GM12873 (cell line): ENCODE data around the gene LRRC53.

ENCODE experiments used
- TF ChIP-seq, protein P1 (sequence below): IDR thresholded peaks from 2 replicates; pipeline ENCODE4 v1.5.1; 2012; ENCODE audit warnings: low read depth, mild to moderate bottlenecking, moderate library complexity, low read length, control low read depth; ENCODE audit not compliant: insufficient read depth; ENCODE audit errors: missing control alignments

LRRC53 gene

DNA sequence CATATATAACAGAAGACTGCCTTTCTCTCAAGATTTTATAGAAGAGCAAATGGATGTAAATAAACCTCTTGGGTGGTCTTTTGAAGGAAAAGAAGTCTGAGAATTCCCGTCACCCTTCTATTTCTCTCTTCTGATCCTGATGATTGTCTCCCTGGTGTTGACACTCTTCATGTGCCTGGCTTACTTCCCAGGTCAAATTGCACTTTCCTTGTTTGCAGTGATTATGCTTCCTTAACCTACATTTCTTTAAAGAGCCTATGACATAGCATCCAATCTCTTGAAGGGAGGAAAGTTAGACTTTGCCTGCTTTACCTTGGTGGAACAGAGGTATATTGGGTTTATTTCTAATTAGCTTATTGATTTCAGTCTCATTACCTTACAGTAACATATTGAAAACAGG, 80.1 kb downstream of the LRRC53 start:
- TF ChIP-seq, protein P1, sequence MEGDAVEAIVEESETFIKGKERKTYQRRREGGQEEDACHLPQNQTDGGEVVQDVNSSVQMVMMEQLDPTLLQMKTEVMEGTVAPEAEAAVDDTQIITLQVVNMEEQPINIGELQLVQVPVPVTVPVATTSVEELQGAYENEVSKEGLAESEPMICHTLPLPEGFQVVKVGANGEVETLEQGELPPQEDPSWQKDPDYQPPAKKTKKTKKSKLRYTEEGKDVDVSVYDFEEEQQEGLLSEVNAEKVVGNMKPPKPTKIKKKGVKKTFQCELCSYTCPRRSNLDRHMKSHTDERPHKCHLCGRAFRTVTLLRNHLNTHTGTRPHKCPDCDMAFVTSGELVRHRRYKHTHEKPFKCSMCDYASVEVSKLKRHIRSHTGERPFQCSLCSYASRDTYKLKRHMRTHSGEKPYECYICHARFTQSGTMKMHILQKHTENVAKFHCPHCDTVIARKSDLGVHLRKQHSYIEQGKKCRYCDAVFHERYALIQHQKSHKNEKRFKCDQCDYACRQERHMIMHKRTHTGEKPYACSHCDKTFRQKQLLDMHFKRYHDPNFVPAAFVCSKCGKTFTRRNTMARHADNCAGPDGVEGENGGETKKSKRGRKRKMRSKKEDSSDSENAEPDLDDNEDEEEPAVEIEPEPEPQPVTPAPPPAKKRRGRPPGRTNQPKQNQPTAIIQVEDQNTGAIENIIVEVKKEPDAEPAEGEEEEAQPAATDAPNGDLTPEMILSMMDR: no peak

DNA sequence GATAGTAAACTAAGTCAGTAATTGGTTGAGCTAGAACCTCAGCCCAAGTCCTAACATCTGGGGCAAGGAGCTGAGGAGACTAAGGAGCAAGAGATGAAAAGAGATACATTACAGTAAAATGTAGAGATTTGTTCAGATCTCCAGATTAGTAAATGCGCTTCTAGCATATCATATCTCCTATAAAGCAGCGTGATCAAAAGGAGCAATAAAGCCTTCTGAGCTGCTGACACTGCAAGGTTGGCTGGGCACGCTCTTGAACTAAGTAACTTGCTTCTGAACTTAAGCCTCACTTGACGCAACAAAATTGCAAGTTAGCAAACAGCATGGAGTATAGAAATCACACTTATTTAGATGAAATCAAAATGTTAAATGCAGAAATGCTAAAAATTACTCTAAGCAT, 80.9 kb downstream of the LRRC53 start:
- TF ChIP-seq, protein P1: no peak

DNA sequence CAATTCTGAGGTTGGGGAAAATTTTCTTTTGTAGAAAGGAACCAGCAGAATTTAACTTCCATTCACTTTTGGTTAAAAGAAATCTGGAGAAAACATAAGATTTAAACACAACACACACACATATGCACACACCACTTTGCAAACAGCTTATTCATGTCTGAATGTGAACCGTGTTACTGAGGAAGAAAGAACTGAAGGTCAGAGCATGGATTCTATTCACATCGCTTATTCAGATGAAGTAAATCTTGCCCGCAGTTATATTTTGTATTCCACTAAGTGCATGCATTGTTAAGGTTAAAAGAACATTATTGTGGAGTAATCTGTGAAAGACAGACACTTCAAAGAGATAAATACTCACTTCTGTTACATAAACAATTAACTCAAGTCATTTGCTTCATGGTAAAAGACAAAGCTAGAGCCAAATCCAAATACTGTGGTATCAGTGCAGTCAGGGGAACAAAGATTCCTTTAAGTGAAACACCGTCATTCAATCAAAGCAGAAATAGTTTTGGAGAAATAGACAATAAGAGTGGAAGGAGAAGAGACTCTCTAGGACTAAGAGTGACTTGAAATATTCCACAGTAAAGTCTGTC, 82.0 kb downstream of the LRRC53 start:
- TF ChIP-seq, protein P1: no peak

DNA sequence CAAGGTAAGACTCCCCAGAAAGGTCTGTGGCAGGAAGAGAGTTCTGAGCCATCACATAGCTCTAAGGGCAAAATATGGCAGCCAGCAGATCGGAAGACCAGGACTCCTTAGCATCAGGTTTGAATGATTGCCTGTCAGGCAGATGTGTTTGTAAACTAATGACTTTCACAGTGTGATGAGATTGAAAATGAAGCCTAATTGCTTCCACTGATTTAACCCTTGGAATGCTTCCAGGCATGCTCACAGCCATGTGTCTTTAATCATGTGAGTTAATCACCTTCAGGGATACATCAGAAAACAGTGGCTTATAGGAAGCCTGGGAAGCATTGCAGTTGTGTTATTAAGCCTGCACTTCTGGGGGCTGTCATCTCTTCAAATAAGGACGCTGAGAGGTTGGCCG, 82.8 kb downstream of the LRRC53 start:
- TF ChIP-seq, protein P1: no peak

DNA sequence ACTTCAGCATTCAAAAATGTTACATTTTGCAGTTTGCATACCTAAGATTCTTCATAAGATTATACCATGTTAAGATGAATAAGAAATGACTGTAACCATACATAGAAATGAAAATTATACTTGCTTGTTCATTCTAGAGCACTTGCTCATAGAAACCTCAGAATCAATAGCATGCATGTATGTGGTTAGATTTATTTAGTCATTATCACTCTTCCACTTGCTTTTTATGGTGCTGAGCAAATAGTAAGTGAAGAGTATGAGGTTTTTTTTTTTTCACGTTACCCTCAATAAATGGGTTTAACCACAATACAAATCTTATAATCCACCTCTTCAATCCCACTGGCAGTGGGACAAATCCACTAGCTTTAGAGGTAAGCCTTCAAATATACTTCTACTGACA, 84.7 kb downstream of the LRRC53 start:
- TF ChIP-seq, protein P1: no peak

DNA sequence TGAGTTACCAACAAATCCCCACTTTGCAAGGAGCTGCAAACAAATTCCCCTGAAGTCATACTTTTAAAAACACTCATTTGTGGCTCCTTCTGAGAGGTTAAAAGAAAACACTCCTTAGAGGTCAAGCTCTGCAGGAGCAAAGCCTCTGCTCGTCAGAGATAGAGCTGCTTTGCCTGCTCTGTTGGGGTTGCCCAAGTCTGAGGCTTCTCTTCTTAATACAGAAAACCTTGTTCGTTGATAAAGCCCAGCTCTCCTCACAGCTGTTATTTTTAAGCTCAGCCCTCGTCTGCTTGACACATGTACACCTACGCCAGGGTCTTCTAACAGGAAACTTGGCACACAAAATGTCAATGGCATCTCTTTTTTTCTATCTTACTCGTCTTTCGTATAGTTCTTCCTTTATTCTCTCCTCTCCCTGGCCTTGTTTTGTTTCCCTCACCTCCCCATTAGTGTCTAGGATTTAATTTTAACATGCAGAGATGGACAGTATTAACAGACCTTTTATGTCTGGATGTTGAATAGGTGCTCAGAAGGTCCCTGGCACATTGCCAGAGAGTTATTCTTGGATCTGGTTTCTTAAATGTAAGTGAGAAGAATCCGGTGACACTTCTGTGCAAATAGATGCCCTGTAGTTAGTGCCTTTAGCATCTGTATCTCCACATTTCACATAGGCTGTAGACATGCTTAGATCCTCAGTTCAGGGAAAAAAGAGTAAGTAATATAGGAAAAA, 86.0 kb downstream of the LRRC53 start:
- TF ChIP-seq, protein P1: no peak

DNA sequence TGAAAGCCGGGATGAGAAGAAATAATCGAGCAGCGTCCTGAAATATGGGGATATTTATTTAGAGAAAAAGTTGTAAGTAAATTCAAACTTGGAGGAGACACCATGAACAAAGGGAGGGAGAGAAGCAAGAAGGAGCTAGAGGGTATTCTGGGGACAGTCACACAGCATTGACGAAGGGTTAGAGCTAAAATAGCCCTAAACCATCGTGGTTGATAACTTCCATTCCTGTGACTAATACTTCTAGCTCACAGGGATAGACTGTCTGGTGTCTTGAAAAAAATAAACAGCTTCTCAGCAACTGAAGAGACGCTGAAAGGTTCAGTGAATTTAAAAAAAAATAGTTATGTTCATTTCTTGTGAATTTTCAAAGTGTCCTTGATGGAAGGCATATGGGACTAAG, 86.7 kb downstream of the LRRC53 start:
- TF ChIP-seq, protein P1: no peak
